GM21619 (cell line): Measurements from ENCODE around the gene TNNT2.

Experiments
- ATAC-seq: cut with Tn5 transposase; IDR thresholded peaks from one replicate; pipeline ENCODE4 v1.9.1; 2021; ENCODE audit not compliant: unreplicated experiment

TNNT2 gene

GRCh38 chr1:201378804-201379203, 1.3 kb upstream of the TNNT2 start:
- ATAC-seq, result no peak

DNA sequence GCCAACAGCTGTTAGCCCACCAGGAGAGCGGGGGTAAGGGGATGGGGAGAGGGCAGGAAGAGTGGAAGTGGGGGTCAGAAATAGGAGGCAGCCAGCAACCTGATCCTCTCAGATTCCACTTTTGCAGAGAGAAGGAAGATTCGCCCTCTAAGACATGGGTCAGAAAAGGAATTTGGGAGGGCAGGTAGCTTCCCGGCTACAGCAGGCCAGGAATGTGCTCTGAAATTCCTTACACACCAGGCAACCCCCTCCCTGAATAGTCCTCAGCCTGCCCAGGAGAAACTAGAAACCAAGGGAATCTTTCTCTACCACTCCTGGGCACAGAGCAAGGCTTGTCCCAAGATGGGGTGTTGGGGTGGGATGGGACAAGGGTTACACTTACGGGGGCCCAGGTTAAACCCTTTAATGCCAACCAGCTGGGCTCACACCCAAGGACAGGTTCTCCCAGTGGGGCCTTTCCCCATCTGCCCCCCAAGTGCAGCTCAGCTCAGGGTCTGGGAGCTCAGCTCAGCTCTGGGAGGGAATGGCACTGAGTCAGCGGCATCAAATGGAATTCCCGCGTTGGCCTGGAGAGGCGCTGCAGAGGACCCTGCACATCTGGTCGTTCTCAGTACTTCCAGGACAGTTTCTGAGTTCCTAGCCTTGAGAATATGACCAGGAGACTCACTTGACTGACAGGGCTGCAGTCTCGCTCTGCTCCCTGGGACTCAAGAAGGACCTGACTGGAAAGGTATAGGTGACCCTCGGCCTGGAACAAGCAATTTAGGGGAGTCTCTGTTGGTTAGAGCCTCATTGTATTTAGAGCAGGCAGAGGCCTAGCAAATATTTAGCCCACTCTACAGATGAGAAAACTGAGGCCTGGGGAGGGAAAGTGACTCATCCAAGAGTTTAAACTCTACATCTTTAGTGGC, 761 bp downstream of the TNNT2 start:
- ATAC-seq, result no peak

- no peak for ATAC-seq
Observed at GRCh38 chr1:201376107-201376463, 1.4 kb downstream of the TNNT2 start.

DNA sequence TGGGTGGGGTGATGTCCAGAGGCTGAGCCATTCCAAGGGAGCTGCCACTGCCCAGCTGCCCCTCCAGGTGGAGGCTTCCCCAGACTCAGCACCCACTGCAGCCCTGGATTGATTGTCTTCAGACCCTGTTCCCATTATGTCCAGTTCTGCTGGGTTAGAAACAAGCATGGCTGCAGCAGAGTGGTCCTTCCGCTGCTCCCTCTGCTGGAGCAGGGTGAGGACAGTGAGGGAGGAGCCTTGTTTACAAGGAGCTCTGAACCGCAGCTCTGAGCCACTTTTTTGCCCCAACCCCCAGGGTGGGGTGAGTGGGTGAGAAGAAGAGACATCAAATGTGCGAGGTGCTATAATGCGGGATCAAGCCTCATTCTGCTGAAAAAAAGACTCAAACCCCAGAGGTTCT, 2.3 kb downstream of the TNNT2 start:
- ATAC-seq, result no peak

GRCh38 chr1:201374364-201374763, 3.1 kb downstream of the TNNT2 start:
- ATAC-seq, result no peak

GRCh38 chr1:201371792-201372191, 5.7 kb downstream of the TNNT2 start:
- no peak for ATAC-seq

DNA sequence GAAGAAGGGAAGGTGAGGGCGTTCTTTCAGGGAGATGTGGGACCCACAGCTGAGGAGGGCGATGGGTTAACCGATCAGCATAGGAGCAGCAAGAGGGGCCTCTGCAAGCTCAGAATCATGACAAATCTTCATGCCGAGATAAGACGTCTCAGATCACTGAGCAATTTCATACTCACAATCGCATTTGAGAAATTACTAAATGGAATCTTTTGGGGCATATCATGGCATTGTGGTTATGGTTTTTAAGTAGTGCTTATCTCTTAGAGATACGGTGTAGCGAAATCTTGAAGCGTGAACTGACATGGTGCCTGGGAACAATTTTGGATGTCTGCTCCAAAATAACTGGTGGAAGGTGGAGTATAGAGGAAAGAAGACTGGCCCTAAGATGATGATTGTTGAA, 6.2 kb downstream of the TNNT2 start:
- no peak for ATAC-seq

DNA sequence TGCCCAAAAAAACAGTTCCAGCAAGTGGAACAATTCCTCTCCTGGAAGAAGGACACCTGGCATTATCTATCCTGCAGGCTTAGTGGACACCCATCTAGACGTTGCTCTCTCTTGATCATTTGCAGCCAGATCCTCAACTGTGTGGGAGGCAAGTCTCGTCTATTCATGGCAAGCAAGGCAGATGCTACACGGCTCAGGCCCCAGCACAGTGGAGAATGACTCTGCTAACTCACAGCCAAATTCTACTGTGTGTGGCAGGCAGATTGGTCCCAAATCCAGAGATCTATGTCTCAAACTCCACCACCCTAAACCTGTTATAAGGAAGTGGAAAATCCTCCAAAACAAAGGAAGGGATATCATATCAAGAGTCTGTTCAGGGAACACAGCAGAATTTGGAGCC, 7.0 kb downstream of the TNNT2 start:
- no peak for ATAC-seq

DNA sequence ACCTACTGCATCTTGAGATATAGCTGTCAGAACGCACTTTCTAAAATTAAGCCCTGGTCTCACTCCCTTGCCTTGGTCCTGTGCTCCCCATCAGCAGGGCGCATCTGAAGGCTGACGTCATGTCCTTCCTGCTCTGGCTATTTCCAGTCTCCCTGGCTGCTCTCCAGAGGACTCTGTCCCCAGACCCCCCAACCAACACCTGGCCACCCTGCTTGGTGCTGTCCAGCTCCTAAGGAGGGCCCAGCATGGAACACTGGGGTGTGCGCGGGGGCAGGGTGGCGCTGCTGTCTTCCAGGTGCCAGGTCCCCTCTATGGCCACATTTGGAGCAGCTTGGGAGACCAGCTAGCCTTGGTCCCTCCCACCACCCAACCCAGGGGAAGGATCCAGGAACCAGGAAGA, 8.3 kb downstream of the TNNT2 start:
- ATAC-seq, result no peak

GRCh38 chr1:201366696-201367095, 10.8 kb downstream of the TNNT2 start:
- no peak for ATAC-seq

GRCh38 chr1:201365251-201365650, 12.2 kb downstream of the TNNT2 start:
- no peak for ATAC-seq

- ATAC-seq, result no peak
Observed at GRCh38 chr1:201364808-201365105, 12.7 kb downstream of the TNNT2 start.

- no peak for ATAC-seq
Observed at GRCh38 chr1:201363467-201363866, 14.0 kb downstream of the TNNT2 start.

DNA sequence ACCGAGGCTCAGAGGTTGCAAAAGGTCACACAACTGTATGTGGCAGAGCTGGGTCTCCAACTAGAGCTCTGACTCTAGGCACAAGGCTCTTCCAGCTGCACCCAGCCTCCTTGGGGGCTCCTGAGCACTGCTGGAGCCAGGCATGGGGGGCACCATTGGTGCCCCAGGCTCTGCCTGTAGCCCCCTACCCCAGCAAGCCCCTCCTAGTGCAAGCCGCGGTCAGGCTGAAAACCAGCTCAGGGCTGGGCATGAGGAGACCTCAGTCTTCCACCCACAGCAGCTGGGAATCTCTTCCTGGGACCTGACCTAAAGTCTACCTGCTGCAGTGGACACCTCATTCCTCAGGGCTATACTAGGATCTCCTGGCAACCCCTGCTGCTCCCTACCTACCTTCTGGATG, 14.6 kb downstream of the TNNT2 start:
- ATAC-seq, result no peak

DNA sequence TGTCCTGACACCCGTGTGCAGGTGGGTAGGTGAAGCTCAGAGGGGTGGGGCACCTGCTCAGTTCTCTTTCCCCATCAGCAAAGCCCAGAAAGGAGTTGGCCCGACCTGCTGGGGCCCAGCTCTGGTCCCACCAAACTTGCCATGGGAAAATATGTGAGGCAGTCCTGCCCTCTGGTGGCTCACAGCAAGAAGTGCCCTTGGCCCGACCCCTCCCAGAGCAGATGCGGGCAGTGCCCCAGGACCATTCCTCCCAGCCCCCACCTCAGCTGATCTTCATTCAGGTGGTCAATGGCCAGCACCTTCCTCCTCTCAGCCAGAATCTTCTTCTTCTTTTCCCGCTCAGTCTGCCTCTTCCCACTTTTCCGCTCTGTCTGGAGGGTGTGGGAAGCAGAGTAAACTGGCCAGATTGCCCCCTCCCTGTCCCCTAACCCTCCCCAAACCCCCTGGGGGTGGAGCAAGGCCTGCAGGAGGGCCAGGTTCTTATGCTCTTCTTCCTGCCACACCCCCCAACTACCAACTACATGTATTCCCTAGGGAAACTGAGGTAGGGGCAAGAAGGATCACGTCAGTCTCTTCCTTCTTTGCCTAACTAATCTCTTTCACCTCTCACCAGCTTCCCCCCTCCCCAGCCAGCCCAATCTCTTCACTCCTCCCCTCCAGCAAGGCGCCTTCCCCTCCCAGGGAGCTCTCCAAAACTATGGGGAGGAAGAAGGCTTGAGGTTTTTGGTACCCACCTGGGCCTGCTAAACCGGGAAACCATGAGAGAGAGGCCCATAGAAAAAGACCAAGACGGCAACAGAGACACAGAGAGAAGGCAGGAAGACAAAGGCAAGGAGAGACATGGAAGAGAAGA, 15.6 kb downstream of the TNNT2 start:
- ATAC-seq, result no peak

DNA sequence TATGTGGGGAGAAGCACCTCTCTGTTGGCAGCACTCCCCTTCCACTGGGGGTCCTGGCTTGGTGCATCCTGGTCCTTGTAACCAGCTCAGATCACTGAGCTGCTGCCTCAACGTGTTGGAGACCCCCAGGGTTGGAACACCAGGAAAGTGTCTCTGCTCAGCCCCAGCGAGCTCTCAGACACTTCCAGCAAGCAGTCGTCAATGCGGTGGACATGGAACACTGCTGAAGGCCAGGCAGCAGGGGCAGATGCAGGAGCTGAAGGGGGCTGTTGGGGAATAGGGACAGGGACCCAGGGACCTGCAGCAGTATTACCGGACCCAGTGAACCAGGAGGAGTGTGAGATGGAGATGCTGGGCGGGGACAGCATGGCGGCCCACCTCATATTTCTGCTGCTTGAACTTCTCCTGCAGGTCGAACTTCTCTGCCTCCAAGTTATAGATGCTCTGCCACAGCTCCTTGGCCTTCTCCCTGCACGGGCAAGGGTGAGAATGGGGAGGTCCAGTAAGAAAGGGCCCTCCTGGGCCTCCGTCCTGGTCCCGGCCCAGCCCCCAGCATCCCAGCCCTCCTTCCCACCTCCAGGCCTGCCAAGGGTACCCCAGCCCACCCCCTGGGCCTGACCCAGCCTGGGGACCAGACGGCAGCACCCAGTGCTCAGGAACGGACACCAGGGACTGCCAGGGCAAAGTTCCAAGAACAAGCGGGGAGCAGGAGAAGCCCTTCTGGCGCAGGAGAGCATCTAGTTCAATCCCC, 16.4 kb downstream of the TNNT2 start:
- no peak for ATAC-seq

GRCh38 chr1:201360486-201360885, 17.0 kb downstream of the TNNT2 start:
- no peak for ATAC-seq

DNA sequence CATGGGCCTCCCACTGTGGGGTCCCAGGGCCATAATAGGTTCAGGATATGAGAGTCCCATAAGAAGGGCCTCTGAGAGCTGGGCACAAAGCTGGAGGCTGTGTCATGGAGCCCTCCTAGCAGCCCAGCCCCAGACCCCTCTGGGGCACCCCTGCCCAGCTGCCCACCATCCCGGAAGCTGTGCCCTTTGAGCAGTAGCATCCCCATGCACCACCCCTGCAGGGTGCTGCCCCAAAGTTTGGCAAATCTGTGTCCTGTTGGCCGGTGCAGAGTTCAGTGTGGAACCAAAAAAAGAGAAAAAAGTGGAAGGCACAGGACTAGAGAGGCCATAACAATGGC, 17.6 kb downstream of the TNNT2 start:
- ATAC-seq, result no peak

GRCh38 chr1:201359031-201359872, 18.2 kb downstream of the TNNT2 start:
- no peak for ATAC-seq

DNA sequence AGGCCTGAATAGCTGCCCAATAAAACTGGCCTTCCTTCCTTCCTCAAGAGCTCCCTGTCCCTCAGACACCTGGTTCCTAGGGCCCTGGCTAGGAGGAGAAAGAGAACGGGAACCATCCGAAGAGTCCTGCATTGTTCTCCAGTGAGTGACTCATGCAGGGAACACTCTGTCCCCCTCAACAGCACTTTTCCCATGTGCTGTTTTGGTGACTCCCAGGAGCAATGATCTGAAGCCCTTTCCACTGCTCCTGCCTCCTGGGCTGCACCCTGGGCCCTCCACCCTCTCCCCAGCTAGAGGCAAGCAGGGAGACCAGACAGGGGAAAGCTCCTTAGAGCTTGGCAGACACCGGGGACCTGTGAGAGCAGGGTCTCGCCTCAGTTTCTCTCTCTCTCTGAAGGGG, 18.9 kb downstream of the TNNT2 start:
- ATAC-seq, result no peak
